ENCODE measurements around the gene ERRFI1.

- TF ChIP-seq CTCF (IDR thresholded peaks at IDR 0.05): no peak
- no peak for TF ChIP-seq EP300 (IDR thresholded peaks at IDR 0.05)
- no peak for TF ChIP-seq POLR2A (IDR thresholded peaks at IDR 0.05; ENCODE audit: low read depth)
Observed at GRCh38 chr1:7983086-7983778, 42.9 kb downstream of the ERRFI1 start.

All from esophagus muscularis mucosa (tissue), 4 donors.